ENCODE data around the gene C16orf74.

The C16orf74 gene

DNA sequence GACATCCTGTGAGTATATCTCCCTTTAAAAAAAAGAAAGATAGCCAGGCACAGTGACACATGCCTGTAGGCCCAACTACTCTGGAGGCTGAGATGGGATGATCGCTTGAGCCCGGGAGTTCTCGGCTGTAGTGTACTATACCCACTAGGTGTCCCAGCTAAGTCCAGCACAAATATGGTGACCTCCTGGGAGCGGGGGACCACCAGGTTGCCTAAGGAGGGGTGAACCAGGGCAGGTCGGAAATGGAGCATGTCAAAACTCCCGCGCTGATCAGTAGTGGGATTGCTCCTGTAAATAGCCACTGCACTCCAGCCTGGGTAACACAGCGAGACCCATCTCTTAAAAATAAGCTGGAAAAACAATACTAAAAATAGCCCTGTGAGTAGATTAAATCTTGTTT lies 91.6 kb downstream of the C16orf74 start:
- H3K4me3 ChIP-seq (ENCODE audit: low read length) = no peak overlapping the region

GRCh38 chr16:85658504-85659326 lies 92.2 kb downstream of the C16orf74 start:
- TF ChIP-seq, protein P1, sequence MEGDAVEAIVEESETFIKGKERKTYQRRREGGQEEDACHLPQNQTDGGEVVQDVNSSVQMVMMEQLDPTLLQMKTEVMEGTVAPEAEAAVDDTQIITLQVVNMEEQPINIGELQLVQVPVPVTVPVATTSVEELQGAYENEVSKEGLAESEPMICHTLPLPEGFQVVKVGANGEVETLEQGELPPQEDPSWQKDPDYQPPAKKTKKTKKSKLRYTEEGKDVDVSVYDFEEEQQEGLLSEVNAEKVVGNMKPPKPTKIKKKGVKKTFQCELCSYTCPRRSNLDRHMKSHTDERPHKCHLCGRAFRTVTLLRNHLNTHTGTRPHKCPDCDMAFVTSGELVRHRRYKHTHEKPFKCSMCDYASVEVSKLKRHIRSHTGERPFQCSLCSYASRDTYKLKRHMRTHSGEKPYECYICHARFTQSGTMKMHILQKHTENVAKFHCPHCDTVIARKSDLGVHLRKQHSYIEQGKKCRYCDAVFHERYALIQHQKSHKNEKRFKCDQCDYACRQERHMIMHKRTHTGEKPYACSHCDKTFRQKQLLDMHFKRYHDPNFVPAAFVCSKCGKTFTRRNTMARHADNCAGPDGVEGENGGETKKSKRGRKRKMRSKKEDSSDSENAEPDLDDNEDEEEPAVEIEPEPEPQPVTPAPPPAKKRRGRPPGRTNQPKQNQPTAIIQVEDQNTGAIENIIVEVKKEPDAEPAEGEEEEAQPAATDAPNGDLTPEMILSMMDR (IDR thresholded peaks at IDR 0.05; ENCODE audit: insufficient read depth, low read depth, low read length, missing control alignments) = no peak
- H3K4me3 ChIP-seq (ENCODE audit: low read length) = no peak overlapping the region
- no peak for DNase-seq (ENCODE audit: low read depth)

More for the DNA sequence above, 91.6 kb downstream of the C16orf74 start:
- TF ChIP-seq, protein P1 (IDR thresholded peaks at IDR 0.05; ENCODE audit: insufficient read depth, low read depth, low read length, missing control alignments) = no peak
- no peak for DNase-seq (ENCODE audit: low read depth)

GRCh38 chr16:85657996-85658395 lies 92.9 kb downstream of the C16orf74 start:
- TF ChIP-seq, protein P1 (IDR thresholded peaks at IDR 0.05; ENCODE audit: insufficient read depth, low read depth, low read length, missing control alignments) = no peak
- H3K4me3 ChIP-seq (ENCODE audit: low read length) = no peak overlapping the region
- no peak for DNase-seq (ENCODE audit: low read depth)

Measured in epithelial cell of esophagus (primary cell).